Measurements from ENCODE around the gene CCDC27. TPM values are rescaled to one million over a fixed set of nuclear protein-coding genes. Genes with fewer than 3 reads are reported as not detected.

CCDC27 gene
- not detected in 2 replicates for total RNA-seq (ENCODE audit: low replicate concordance)

DNA sequence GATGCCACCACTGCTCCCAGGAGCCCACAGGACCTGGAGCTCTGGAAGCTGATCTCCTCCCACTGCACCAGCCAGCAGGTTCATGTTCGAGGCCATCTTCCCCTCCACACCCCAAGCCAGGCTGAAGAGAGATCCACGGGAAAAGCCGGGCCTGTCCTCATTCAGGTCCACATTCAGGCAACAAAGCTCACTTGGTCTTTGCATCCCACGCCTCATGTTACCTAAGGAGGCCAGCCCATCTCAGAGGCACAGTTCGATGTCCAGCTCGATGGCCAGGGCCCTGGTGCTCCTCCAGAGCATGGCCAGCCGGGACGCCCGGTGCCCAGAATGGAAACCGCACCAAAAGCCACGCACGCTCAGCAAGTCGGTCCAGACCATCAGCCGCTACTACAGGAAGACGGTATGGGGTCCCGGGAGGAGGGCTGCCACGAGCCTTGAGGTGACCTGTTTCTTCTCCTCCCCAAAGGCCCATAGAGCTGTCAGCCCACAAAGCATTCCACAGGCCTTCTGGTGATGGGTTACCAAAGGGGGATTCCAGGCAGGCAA is at the start of gene CCDC27:
TSS of gene CCDC27 (plus strand) at position 51 of the 546 bp plus-strand sequence. CDS start at position 83, 32 bp downstream.

GRCh38 chr1:3772715-3773571 is 20.7 kb downstream of the CCDC27 start, which contains the start of gene SMIM1:
Gene SMIM1, plus strand, starts transcription at chr1:3772749. Its CDS starts 2,625 bp downstream, at chr1:3775374.

GRCh38 chr1:3796215-3797061 is 44.2 kb downstream of the CCDC27 start, which contains the start of gene LRRC47:
Gene LRRC47, minus strand, starts transcription at chr1:3796498. Its CDS starts 22 bp downstream, at chr1:3796476.

Other genes with a start within 250 kb of the CCDC27 start
- gene MEGF6, start 140.9 kb upstream of the CCDC27 start, total RNA-seq (ENCODE audit: low replicate concordance): 47.6 and 248 TPM in 2 replicates
- gene TPRG1L, start 127.4 kb upstream of the CCDC27 start, total RNA-seq (ENCODE audit: low replicate concordance): 23.1 and 27.5 TPM in 2 replicates
- 11.7 and 16.4 TPM in 2 replicates for gene WRAP73, start 102.3 kb upstream of the CCDC27 start, total RNA-seq (ENCODE audit: low replicate concordance)
- not detected in 2 replicates for gene TP73, start 99.9 kb upstream of the CCDC27 start, total RNA-seq (ENCODE audit: low replicate concordance)
- gene SMIM1, start 20.3 kb downstream of the CCDC27 start, total RNA-seq (ENCODE audit: low replicate concordance): 0.70 and 1.4 TPM in 2 replicates
- gene LRRC47, start 44.0 kb downstream of the CCDC27 start, total RNA-seq (ENCODE audit: low replicate concordance): 18.5 and 24.1 TPM in 2 replicates
- gene CEP104, start 104.8 kb downstream of the CCDC27 start, total RNA-seq (ENCODE audit: low replicate concordance): 11.5 and 12.0 TPM in 2 replicates
- 4.1 and 6.8 TPM in 2 replicates for gene DFFB, start 105.0 kb downstream of the CCDC27 start, total RNA-seq (ENCODE audit: low replicate concordance)
- gene C1orf174, start 147.8 kb downstream of the CCDC27 start, total RNA-seq (ENCODE audit: low replicate concordance): 32.2 and 39.8 TPM in 2 replicates